Astrocyte of the spinal cord (primary cell): ENCODE results near the gene ZNRF4.

Source experiments
- DNase-seq: peaks from one replicate; pipeline ENCODE4 v3.0.0; 2011; ENCODE audit warnings: low read depth, low spot score
- H3K4me3 ChIP-seq: 2 replicates; pipeline ENCODE4 v1.5.1; 2011; ENCODE audit warnings: low read depth, mild to moderate bottlenecking, low read length, moderate library complexity
- in situ Hi-C: cut with HindIII; loops from 2 replicates; pipeline ENCODE4 v1.10.0; 2017; ENCODE audit warnings: low sequenced_read_pairs
- TF ChIP-seq, protein P1 (sequence below): IDR thresholded peaks from 2 replicates; pipeline ENCODE4 v1.5.1; 2012; ENCODE audit warnings: low read depth, mild to moderate bottlenecking, low read length, inconsistent platforms

Gene ZNRF4

DNA sequence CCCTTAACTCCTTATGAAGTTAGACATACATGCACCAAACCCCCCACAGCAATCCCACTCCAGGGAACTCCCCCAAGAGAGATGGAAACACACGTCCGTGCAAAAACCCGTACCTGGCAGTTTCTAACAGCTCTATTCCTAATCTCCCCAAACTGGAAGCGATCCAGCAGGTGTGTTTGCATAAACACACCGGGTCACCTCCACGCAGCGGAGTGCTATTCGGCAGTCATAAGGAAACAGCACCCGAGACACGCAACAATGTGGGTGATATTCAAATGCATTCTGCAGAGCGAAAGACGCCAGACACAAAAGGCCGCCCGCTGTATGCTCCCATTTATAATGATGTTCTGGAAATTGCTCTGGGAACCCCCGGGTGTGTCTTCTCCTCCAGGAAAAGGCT is 6.8 kb upstream of the ZNRF4 start:
- TF ChIP-seq, protein P1, sequence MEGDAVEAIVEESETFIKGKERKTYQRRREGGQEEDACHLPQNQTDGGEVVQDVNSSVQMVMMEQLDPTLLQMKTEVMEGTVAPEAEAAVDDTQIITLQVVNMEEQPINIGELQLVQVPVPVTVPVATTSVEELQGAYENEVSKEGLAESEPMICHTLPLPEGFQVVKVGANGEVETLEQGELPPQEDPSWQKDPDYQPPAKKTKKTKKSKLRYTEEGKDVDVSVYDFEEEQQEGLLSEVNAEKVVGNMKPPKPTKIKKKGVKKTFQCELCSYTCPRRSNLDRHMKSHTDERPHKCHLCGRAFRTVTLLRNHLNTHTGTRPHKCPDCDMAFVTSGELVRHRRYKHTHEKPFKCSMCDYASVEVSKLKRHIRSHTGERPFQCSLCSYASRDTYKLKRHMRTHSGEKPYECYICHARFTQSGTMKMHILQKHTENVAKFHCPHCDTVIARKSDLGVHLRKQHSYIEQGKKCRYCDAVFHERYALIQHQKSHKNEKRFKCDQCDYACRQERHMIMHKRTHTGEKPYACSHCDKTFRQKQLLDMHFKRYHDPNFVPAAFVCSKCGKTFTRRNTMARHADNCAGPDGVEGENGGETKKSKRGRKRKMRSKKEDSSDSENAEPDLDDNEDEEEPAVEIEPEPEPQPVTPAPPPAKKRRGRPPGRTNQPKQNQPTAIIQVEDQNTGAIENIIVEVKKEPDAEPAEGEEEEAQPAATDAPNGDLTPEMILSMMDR, result no peak
- DNase-seq, result no peak
- in situ Hi-C loops, result no loop called here
- H3K4me3 ChIP-seq, result no peak overlapping the region

DNA sequence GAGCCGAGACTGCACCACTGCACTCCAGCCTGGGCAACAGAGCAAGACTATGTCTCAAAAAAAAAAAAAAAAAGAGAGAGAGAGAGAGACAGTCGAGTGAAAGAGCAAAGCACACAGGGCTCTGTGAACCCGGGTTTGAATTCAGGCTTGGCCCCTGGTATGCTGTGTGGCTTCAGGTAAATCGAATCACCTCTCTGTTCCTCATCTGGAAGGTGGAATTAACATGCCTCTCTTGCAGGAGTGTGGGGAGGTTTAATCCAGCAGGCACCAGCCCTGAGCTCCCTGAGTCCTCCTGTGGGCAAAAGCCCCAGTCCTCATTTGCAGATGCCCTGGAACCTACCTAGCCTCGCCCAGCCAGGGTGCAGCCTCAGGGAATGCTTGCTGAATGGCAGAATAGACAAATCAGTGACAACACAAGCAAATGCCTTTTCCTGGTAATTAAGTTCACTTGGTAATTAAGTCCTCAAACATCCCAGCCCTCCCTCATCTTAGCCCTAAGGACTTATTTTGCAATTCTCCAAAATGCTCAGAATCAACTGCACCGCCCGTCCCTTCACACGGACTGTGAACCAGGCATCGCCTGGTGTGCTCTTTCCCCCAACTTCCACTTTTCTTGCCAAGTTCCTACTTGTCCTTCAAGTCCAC is 4.6 kb upstream of the ZNRF4 start:
- no peak for DNase-seq
- in situ Hi-C loops, result no loop called here
- H3K4me3 ChIP-seq, result no peak overlapping the region
- TF ChIP-seq, protein P1, result no peak

DNA sequence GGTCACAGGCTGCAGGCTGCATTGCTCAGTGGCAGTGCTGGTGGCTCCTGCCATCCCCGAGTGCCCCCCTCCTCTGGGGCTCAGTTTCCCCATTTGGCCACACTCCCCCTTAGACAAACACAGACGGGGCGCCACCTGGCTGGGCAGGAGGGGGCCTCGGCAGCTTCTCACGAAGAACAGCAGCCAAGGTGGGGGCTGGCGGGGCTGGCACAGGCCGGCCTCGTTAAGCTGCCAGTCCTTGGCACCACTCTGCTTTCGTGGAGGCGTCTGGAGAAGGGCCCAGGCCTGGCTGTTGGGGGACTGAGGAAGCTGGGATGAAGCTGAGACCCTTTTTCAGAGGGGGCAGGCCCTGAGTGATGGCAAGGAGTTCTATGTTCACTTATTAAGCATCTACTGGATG is 3.7 kb upstream of the ZNRF4 start:
- TF ChIP-seq, protein P1, result no peak
- H3K4me3 ChIP-seq, result no peak overlapping the region
- DNase-seq, result no peak
- in situ Hi-C loops, result no loop called here

DNA sequence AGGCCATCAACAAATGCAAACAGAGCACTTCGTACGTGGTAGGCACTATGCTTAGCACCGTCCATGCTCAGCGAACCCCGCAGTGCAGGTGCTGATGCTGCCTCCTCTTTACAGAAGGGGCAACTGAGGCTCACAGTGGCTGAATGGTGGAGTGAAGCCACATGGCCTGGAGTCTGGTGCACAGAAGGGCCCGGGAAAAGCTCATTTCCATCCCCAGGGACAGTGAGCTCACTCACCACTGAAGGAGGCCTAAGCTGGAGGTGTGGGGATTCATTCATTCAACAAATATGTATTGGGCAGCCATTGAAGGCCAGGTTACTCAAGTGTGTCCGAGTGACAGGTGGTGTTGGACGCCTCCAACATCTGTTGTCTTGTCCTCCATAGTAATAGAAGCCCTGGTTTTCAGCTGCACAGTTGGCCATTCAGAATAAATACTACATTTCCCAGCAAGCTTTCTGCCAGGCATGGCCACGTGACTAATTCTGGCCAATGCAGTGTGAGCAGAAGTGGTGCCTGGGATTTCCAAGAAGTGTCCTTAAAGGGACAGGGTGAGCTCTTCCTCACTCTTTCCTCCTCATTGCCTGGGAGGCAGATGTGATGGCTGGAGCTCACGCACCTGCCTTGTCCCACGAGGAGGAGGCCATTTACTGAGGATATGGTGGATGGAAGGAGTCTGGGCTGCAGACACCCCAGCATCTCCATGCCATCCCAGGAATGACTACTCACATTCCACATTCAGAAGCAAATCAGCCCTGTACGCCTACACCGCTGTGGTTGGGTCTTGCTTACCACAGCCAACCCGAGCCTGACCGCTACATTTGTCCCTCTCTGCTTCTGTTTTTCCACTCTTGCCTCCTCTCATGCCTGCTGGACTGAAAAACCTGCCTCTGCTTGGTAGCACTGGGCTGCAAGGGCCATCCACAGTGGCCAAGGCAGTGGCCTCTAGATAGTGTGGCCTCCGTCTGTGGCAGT is 2.3 kb upstream of the ZNRF4 start:
- TF ChIP-seq, protein P1, result no peak
- no peak for DNase-seq
- in situ Hi-C loops, result no loop called here
- no peak overlapping the region for H3K4me3 ChIP-seq

DNA sequence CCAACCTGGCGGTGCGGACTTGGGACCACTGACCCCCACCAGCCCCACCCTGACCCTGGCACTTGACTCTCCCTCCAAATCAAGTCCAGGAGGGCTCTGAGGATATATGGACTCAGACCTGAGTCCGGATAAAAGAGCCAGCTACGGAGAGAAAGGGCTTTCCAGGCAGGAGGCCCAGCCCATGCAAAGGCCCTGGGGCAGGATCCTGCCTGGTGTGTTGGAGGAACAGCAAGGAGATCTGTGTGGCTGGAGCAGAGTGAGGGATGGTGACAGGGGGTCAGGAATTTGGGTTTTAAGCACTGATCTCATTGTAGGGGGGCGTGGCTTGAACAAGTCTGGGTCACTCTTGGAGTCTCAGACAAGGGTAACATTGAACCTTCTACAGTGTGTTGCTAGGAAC is 474 bp upstream of the ZNRF4 start:
- no peak for DNase-seq
- in situ Hi-C loops, result no loop called here

DNA sequence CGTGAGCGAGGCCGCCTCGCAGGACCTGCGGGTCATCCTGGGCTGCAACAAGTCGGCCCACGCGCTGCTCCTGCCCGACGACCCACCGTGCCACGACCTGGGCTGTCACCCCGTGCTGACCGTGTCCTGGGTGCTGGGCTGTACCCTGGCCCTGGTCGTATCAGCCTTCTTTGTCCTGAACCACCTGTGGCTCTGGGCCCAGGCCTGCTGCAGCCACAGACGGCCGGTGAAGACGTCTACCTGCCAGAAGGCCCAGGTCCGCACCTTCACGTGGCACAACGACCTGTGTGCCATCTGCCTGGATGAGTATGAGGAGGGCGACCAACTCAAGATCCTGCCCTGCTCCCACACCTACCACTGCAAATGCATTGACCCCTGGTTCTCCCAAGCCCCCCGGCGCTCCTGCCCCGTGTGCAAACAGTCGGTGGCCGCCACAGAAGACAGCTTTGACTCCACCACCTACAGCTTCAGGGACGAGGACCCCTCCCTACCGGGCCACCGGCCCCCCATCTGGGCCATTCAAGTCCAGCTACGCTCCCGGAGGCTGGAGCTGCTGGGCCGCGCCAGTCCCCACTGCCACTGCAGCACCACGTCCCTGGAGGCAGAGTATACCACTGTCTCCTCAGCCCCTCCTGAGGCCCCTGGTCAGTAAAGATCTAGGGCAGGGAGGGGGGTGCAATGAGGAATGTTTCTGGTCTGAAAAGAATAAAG is 1.1 kb downstream of the ZNRF4 start:
- DNase-seq, result no peak
- TF ChIP-seq, protein P1, result no peak
- in situ Hi-C loops, result no loop called here
- H3K4me3 ChIP-seq, result no peak overlapping the region

More for the DNA sequence above, 474 bp upstream of the ZNRF4 start:
- H3K4me3 ChIP-seq, result no peak overlapping the region
- TF ChIP-seq, protein P1, result no peak
